Thymus (tissue), 11 donors: ENCODE data around the gene CDHR2. TPM values are rescaled to one million over a fixed set of nuclear protein-coding genes. Genes with fewer than 3 reads are reported as not detected.

Source experiments
- DNase-seq, 9 donors: peaks; one replicate each; pipeline ENCODE4 v3.0.0-alpha.2; 2013; ENCODE audit warnings: low spot score in 9 of 9, low read depth in 6 of 9, missing footprints in 1 of 9
- H3K27ac ChIP-seq, 2 donors: one replicate each; pipeline ENCODE4 v1.5.1; 2013; ENCODE audit warnings: control low read depth in 1 of 2, low read depth in 1 of 2, low read length in 1 of 2, mild to moderate bottlenecking in 1 of 2, moderate library complexity in 1 of 2
- H3K27me3 ChIP-seq, 2 donors: one replicate each; pipeline ENCODE4 v1.5.1; 2013; ENCODE audit warnings: low read length in 1 of 2; ENCODE audit not compliant: control insufficient read depth in 2 of 2, insufficient read depth in 1 of 2
- H3K36me3 ChIP-seq, 2 donors: one replicate each; pipeline ENCODE4 v1.5.1; 2013; ENCODE audit warnings: low read length in 1 of 2, mild to moderate bottlenecking in 1 of 2, moderate library complexity in 1 of 2; ENCODE audit not compliant: control insufficient read depth in 2 of 2, insufficient read depth in 2 of 2
- H3K4me1 ChIP-seq, 2 donors: one replicate each; pipeline ENCODE4 v1.5.1; 2013; ENCODE audit warnings: low read length in 2 of 2; ENCODE audit not compliant: control insufficient read depth in 2 of 2, insufficient read depth in 2 of 2
- H3K4me3 ChIP-seq, 2 donors: one replicate each; pipeline ENCODE4 v1.5.1; 2013; ENCODE audit warnings: low read length in 2 of 2, control low read depth in 1 of 2, mild to moderate bottlenecking in 1 of 2
- H3K9me3 ChIP-seq, 2 donors: one replicate each; pipeline ENCODE4 v1.5.1; 2013; ENCODE audit warnings: low read length in 1 of 2, mild to moderate bottlenecking in 1 of 2; ENCODE audit not compliant: control insufficient read depth in 2 of 2, insufficient read depth in 1 of 2
- WGBS: extraction: QIAGEN DNeasy Blood & Tissue Kit; methylation state at CpG from one replicate; pipeline ENCODE4 v1.1.7; 2013; 5-methylcytosine and 5-hydroxymethylcytosine counted together
- polyA plus RNA-seq: library from polyadenylated mRNA; stranded (reverse); fragments of 200-250 nt; gene quantifications from one replicate; pipeline ENCODE4 v1.2.3, GENCODE V29; 2013
- total RNA-seq: library from RNA; stranded (reverse); fragments of 120-200 nt; gene quantifications from one replicate; pipeline ENCODE4 v1.2.4, GENCODE V29; 2013
- donor health status: healthy.

The CDHR2 gene
- total and polyA plus RNA-seq, 2 donors, result 0.07 to 0.33 TPM

DNA sequence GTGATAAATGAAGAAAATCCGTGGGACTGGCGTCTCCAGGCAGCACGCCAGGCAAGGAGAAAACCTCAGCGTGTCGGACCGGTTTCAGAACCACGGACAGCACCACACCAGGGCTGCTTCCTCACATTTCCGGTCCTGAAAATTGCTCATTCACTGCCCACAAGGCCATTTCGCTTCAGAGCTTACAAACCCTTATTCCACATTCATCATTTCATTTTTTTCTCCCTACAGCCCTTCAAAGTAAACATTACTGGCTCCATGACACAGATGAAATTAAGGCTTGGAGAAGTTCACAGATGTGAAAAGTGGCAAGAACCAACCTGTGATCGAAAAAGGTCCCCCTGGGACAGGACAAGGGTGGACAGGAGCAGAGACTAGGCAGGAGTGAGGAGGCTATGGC is 62.3 kb downstream of the CDHR2 start:
- Histone ChIP-seq H3K27ac (no peak overlapping the region), H3K27me3 (peaks cover 31 to 78% of the 10 kb centered on the region in 2 donors)
- 14% methylated on average over 10 of the region's 10 CpGs for WGBS

DNA sequence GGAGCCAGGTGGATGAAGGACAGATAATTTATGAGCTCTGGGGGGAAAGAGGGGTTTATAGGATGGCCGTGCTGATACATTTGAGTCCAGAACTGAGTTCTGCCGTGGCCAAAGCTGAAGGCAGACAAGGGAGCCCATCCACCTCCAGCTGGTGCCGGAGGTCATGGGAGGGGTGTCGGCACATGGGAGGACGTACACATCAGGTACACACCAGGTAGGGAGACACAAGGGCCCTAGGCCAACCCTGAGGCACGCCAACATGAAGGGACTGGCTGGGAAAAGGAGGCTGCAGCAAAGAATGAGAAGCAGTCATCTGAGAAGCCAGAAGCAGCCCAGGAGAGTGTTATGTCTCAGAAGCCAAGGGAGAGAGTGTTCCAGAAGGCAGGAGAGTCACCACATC is 62.9 kb downstream of the CDHR2 start:
- Histone ChIP-seq H3K27ac (no peak overlapping the region), H3K4me1 (peaks cover 3 to 13% of the 10 kb centered on the region in 2 donors), H3K4me3 (no peak overlapping the region), H3K27me3 (peaks cover 31 to 81% of the 10 kb centered on the region in 2 donors), H3K9me3 (peaks cover 0 to 2% of the 10 kb centered on the region in 2 donors), H3K36me3 (no peaks in the 10 kb centered on the region)
- DNase-seq, result no peak
- 94% methylated on average over 6 of the region's 6 CpGs for WGBS

More for the DNA sequence above, 62.3 kb downstream of the CDHR2 start:
- peaks cover 0 to 2% of the 10 kb centered on the region in 2 donors for H3K9me3 ChIP-seq
- peaks cover 3 to 13% of the 10 kb centered on the region in 2 donors for H3K4me1 ChIP-seq
- peak in 7 of 9 donors; percentile 31 to 71 (median 47) for DNase-seq
- H3K36me3 ChIP-seq, result no peaks in the 10 kb centered on the region
- H3K4me3 ChIP-seq, result no peak overlapping the region

DNA sequence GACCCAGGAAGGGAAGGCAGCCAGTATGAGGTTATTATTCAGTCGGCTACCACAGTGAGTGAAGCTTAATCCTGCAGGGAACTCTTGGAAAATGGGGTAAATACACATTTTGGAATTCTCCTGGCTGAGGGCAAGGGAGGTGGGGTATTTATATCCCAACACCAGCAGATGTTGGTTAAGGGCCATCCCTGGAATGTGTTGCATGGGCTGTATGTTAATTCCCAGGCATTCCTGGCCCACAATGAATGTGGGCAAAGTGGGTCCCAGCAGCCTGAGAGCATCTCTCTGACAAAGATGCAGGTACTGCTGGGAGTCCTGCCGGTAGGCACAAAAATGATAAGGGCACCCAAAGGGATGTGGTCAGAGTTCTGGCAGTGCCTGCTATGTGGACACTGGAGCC is 63.7 kb downstream of the CDHR2 start:
- Histone ChIP-seq H3K4me1 (peaks cover 3 to 13% of the 10 kb centered on the region in 2 donors), H3K27me3 (peaks cover 36 to 84% of the 10 kb centered on the region in 2 donors), H3K4me3 (no peak overlapping the region), H3K36me3 (no peaks in the 10 kb centered on the region), H3K27ac (no peak overlapping the region), H3K9me3 (peaks cover 0 to 2% of the 10 kb centered on the region in 2 donors)
- no peak for DNase-seq
- WGBS, result 78% methylated on average over 2 of the region's 2 CpGs

DNA sequence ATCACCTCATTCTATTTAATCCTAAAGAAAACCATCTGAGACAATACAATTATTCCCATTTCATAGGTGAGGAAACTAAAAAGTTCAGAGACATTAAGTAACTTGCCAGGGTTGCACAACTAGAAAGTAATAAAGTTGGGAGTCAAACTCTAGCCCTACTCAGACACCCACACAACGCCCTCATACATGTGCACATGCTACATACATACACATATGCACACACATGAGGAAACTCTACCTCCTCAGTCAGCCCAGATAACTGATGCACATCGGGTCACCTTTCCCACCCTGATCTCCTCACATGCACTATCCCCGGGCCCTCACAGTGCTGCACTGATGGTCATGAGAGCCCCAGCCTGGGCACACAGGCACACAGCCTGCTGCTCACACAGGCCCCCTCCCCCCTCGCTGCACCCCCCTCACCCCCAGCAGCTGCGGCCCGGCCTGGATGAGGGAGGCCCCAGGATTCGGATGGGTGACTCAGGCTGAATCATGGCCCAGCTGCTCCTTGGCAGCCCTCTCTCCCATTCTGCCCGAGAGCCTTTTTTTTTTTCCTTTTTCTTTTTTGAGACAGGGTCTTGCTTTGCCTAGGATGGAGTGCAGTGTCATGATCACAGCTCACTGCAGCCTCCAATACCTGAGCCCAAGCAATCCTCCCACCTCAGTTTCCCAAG is 65.8 kb downstream of the CDHR2 start:
- no peak overlapping the region for H3K27ac ChIP-seq
- peaks cover 4 to 11% of the 10 kb centered on the region in 2 donors for H3K9me3 ChIP-seq
- peaks cover 3 to 12% of the 10 kb centered on the region in 2 donors for H3K4me1 ChIP-seq
- peaks cover 38 to 86% of the 10 kb centered on the region in 2 donors for H3K27me3 ChIP-seq
- DNase-seq, result no peak
- H3K36me3 ChIP-seq, result no peaks in the 10 kb centered on the region
- no peak overlapping the region for H3K4me3 ChIP-seq
- 74% methylated on average over 8 of the region's 8 CpGs for WGBS

DNA sequence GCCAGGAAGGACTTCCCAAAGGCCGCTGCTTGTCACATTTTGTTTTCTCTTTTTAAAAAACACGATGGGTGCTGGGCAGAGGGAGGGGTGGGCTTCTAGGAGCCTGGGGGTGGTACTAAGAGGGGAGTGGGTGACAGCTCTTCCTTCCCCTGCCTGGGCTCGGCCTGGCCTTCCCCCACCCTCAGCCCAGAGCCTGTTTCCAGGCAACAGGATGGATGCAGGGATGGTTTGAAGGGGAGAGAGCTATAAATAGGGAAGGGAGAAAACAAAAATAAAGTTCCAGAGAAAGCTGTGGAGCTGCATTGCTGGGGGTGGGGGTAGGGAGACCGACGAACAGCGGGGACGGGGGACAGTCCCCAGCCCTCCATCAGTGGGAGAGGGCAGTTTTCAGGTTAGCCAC is 67.4 kb downstream of the CDHR2 start:
- peaks cover 43 to 89% of the 10 kb centered on the region in 2 donors for H3K27me3 ChIP-seq

DNA sequence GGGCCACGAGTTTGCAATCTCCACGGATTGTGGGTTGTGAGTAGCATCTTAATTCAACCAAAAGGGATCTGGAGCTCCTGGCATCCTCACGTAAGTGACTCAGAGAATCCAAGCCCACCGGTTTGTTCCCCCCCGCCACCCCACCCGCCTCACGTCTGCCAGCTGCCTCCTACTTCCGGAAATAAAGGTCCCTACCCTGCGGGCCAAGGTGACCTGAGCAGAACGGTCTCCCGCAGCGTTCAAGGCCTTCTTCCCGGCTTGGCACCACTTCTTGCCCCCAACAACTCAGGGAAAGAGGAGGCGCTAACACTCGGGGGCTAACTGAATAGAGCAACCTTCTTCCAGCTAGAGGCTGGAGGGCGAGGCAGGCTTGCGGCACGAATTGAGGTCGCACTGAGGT is 69.6 kb downstream of the CDHR2 start:
- H3K4me1 ChIP-seq, result peaks cover 0 to 9% of the 10 kb centered on the region in 2 donors
- 28% methylated on average over 19 of the region's 19 CpGs for WGBS
- H3K27ac ChIP-seq, result no peak overlapping the region
- no peak for DNase-seq
- H3K4me3 ChIP-seq, result no peak overlapping the region
- peaks cover 4 to 11% of the 10 kb centered on the region in 2 donors for H3K9me3 ChIP-seq
- no peaks in the 10 kb centered on the region for H3K36me3 ChIP-seq
- H3K27me3 ChIP-seq, result peaks cover 43 to 83% of the 10 kb centered on the region in 2 donors

More for the DNA sequence above, 67.4 kb downstream of the CDHR2 start:
- DNase-seq, result no peak
- peaks cover 0 to 9% of the 10 kb centered on the region in 2 donors for H3K4me1 ChIP-seq
- no peak overlapping the region for H3K27ac ChIP-seq
- no peaks in the 10 kb centered on the region for H3K36me3 ChIP-seq
- WGBS, result 71% methylated on average over 7 of the region's 7 CpGs
- H3K9me3 ChIP-seq, result peaks cover 4 to 11% of the 10 kb centered on the region in 2 donors
- H3K4me3 ChIP-seq, result no peak overlapping the region

DNA sequence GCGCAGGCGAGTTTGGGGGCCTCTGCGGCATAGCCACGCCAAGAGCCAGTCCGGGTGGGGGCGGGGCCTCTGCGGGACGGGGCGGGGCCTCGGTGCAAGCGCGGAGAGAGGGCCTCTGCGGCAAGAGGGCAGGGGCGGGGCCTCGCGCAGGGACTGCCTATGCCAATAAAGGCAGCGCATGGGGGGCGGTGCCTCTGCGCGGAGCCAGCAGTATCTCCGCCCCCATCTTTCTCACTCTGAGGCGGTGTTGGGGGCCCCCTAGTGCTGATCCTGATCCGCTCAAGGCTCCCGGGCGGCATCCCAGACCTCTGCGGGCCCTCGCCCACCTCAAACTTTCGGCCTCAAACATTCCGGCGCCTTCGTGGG is 70.0 kb downstream of the CDHR2 start:
- Histone ChIP-seq H3K4me3 (no peak overlapping the region), H3K9me3 (peaks cover 4 to 11% of the 10 kb centered on the region in 2 donors), H3K36me3 (no peaks in the 10 kb centered on the region), H3K4me1 (peaks cover 0 to 9% of the 10 kb centered on the region in 2 donors), H3K27ac (no peak overlapping the region), H3K27me3 (peaks cover 43 to 83% of the 10 kb centered on the region in 2 donors)
- 7% methylated on average over 31 of the region's 31 CpGs for WGBS
- DNase-seq, result peak in 5 of 9 donors; percentile 38 to 77 (median 59)

DNA sequence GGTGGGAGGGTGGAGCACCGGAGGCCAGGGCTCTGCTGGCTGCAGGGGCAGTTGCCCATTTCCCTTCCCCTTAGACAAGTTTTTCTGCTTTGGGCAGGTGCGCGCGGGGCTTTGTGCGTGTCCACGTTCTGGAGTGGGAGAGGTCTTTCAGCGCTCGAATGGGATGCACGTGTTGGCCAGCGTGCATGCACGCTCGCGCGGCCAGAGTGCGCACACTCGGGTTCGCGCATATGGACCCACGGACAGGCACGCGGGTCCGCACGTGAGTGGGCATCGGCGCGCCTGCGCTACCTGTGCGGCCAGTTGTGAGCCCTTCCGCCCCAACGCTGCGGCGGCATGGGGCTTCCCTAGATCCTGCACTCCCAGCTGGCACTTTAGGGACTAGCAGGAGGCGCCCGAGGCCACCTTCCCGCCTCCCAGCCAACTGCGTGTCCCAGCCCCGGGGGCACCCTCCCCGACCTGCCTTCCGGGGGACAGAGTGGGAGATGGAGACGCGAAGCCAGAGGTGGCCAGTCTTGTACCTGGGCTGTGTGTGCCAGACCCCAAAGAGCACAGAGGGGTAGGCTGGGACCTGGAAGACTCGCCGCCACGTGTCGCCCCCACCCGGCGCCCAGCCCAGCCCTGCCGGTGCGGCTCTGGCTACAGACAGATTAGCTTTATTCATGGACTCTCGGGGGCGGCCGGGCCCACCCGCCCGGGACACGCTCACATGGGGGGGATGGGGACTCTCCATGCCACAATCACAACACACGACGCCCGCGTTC is 70.6 kb downstream of the CDHR2 start:
- H3K27ac ChIP-seq, result no peak overlapping the region
- peaks cover 0 to 9% of the 10 kb centered on the region in 2 donors for H3K4me1 ChIP-seq
- H3K27me3 ChIP-seq, result peaks cover 43 to 83% of the 10 kb centered on the region in 2 donors
- DNase-seq, result no peak
- 19% methylated on average over 59 of the region's 59 CpGs for WGBS
- no peaks in the 10 kb centered on the region for H3K36me3 ChIP-seq
- no peak overlapping the region for H3K4me3 ChIP-seq
- peaks cover 4 to 11% of the 10 kb centered on the region in 2 donors for H3K9me3 ChIP-seq
